HepG2 (cell line): ENCODE data around the gene GUCA1A. TPM values are rescaled to one million over a fixed set of nuclear protein-coding genes. Genes with fewer than 3 reads are reported as not detected.

Source experiments
- AGO1 ChIP-seq: fragments of 200-400 bp; formaldehyde crosslinking; IDR thresholded peaks from 2 replicates; pipeline ENCODE4 v1.6.1; 2017; ENCODE audit warnings: mild to moderate bottlenecking, low read depth, low read length, moderate library complexity; ENCODE audit not compliant: poor library complexity, severe bottlenecking
- ATF2 ChIP-seq: sonication (generic); formaldehyde crosslinking; IDR thresholded peaks from 2 replicates; pipeline ENCODE4 v1.4.0; 2020; ENCODE audit warnings: missing genetic modification reagents
- ATF4 ChIP-seq, 2 experiments: fragments of 450-650 bp in 1 of 2; sonication (generic) in 1 of 2; formaldehyde crosslinking; IDR thresholded peaks; 2 replicates each; pipeline versions ENCODE4 v1.5.0 to v1.8.0; 2020 to 2022; ENCODE audit warnings: mild to moderate bottlenecking in 1 of 2, missing genetic modification reagents in 1 of 2
- ATRX ChIP-seq: sonication (generic); formaldehyde crosslinking; IDR thresholded peaks from 2 replicates; pipeline ENCODE4 v1.4.0; 2020; ENCODE audit warnings: missing genetic modification reagents, borderline replicate concordance
- CAMTA2 ChIP-seq: sonication (generic); formaldehyde crosslinking; IDR thresholded peaks from 2 replicates; pipeline ENCODE4 v1.4.0; 2020; ENCODE audit warnings: mild to moderate bottlenecking, missing genetic modification reagents, borderline replicate concordance
- CHD2 ChIP-seq: IDR thresholded peaks from 2 replicates; pipeline ENCODE4 v1.6.1; 2011; ENCODE audit warnings: low read depth, low read length, improper control_type of control experiment
- CREB1 ChIP-seq, 2 experiments: fragments of 450-650 bp in 1 of 2; IDR thresholded peaks; 2 replicates each; pipeline ENCODE4 v1.6.1; 2016 to 2017; ENCODE audit warnings: control low read depth in 1 of 2, mild to moderate bottlenecking in 1 of 2, missing compliant biosample characterization in 1 of 2, missing genetic modification characterization in 1 of 2
- FOSL2 ChIP-seq: sonication (generic); formaldehyde crosslinking; IDR thresholded peaks from 2 replicates; pipeline ENCODE4 v1.4.0; 2020; ENCODE audit warnings: missing genetic modification reagents
- GATAD1 ChIP-seq: IDR thresholded peaks from 2 replicates; pipeline ENCODE4 v1.6.1; 2016; ENCODE audit warnings: missing genetic modification reagents, missing compliant biosample characterization
- HES4 ChIP-seq: sonication (generic); formaldehyde crosslinking; IDR thresholded peaks from 2 replicates; pipeline ENCODE4 v1.9.0; 2021; ENCODE audit warnings: mild to moderate bottlenecking, missing genetic modification reagents, borderline replicate concordance
- HNRNPL ChIP-seq: fragments of 200-400 bp; formaldehyde crosslinking; IDR thresholded peaks from 2 replicates; pipeline ENCODE4 v1.6.1; 2017; ENCODE audit warnings: mild to moderate bottlenecking, low read depth, low read length
- KAT8 ChIP-seq: IDR thresholded peaks from 2 replicates; pipeline ENCODE4 v1.6.1; 2016; ENCODE audit warnings: missing genetic modification reagents, missing compliant biosample characterization
- KDM2A ChIP-seq: sonication (generic); formaldehyde crosslinking; IDR thresholded peaks from 2 replicates; pipeline ENCODE4 v1.4.0; 2020; ENCODE audit warnings: low read depth, missing genetic modification reagents, borderline replicate concordance
- MIXL1 ChIP-seq: IDR thresholded peaks from 2 replicates; pipeline ENCODE4 v1.6.1; 2016
- NAIF1 ChIP-seq: sonication (generic); formaldehyde crosslinking; IDR thresholded peaks from 2 replicates; pipeline ENCODE4 v1.5.0; 2020; ENCODE audit warnings: mild to moderate bottlenecking, missing genetic modification reagents, borderline replicate concordance
- NR2C2 ChIP-seq: sonication (generic); formaldehyde crosslinking; IDR thresholded peaks from 2 replicates; pipeline ENCODE4 v1.4.0; 2020; ENCODE audit warnings: missing genetic modification reagents, mild to moderate bottlenecking, moderate library complexity, borderline replicate concordance
- NR2F6 ChIP-seq, 2 experiments: IDR thresholded peaks; 2 replicates each; pipeline ENCODE4 v1.6.1; 2016; ENCODE audit warnings: antibody characterized with exemption in 1 of 2, mild to moderate bottlenecking in 1 of 2
- PHF20 ChIP-seq: sonication (generic); formaldehyde crosslinking; IDR thresholded peaks from 2 replicates; pipeline ENCODE4 v1.5.0; 2020; ENCODE audit warnings: mild to moderate bottlenecking, missing genetic modification reagents
- RXRB ChIP-seq: IDR thresholded peaks from 2 replicates; pipeline ENCODE4 v1.6.1; 2016; ENCODE audit warnings: borderline replicate concordance, missing genetic modification reagents, missing compliant biosample characterization
- SATB2 ChIP-seq: sonication (generic); formaldehyde crosslinking; IDR thresholded peaks from 2 replicates; pipeline ENCODE4 v1.5.0; 2020; ENCODE audit warnings: missing genetic modification reagents
- TRIM24 ChIP-seq: sonication (generic); formaldehyde crosslinking; IDR thresholded peaks from 2 replicates; pipeline ENCODE4 v1.8.0; 2022; ENCODE audit warnings: mild to moderate bottlenecking, missing genetic modification reagents
- ZFP36 ChIP-seq: fragments of 150-350 bp; IDR thresholded peaks from 2 replicates; pipeline ENCODE4 v1.6.1; 2018; ENCODE audit warnings: borderline replicate concordance, low read length, low read depth; ENCODE audit not compliant: partially characterized antibody
- ZMYM3 ChIP-seq: sonication (generic); formaldehyde crosslinking; IDR thresholded peaks from 2 replicates; pipeline ENCODE4 v1.5.1; 2020; ENCODE audit warnings: mild to moderate bottlenecking, missing genetic modification reagents
- ZNF225 ChIP-seq: sonication (generic); formaldehyde crosslinking; IDR thresholded peaks from 2 replicates; pipeline ENCODE4 v1.4.0; 2020; ENCODE audit warnings: mild to moderate bottlenecking, missing genetic modification reagents
- ZNF281 ChIP-seq: sonication (generic); formaldehyde crosslinking; IDR thresholded peaks from 2 replicates; pipeline ENCODE4 v1.4.0; 2020; ENCODE audit warnings: missing genetic modification reagents, borderline replicate concordance
- ZNF430 ChIP-seq: sonication (generic); formaldehyde crosslinking; IDR thresholded peaks from 2 replicates; pipeline ENCODE4 v1.9.0; 2021; ENCODE audit warnings: mild to moderate bottlenecking, missing genetic modification reagents
- ZNF510 ChIP-seq: sonication (generic); formaldehyde crosslinking; IDR thresholded peaks from 2 replicates; pipeline ENCODE4 v1.4.0; 2020; ENCODE audit warnings: low read depth, mild to moderate bottlenecking, missing genetic modification reagents
- ZNF652 ChIP-seq: IDR thresholded peaks from 2 replicates; pipeline ENCODE4 v1.6.1; 2016; ENCODE audit warnings: low read depth, borderline replicate concordance
- ZNF737 ChIP-seq: sonication (generic); formaldehyde crosslinking; IDR thresholded peaks from 2 replicates; pipeline ENCODE4 v1.5.0; 2020; ENCODE audit warnings: missing genetic modification reagents, mild to moderate bottlenecking, borderline replicate concordance
- polyA plus RNA-seq, 8 experiments: library from polyadenylated mRNA; depleted of rRNA in 3 of 8; stranded (reverse) in 7 of 8; unstranded in 1 of 8; fragments of >200 nt; fragmentation: Illumina TruSeq in 4 of 8; extraction: Trizol in 4 of 8; gene quantifications; 2 replicates each; pipeline versions ENCODE4 v1.2.1 to v1.2.3, GENCODE V29; 2011 to 2016; ENCODE audit warnings: low read depth in 4 of 8, missing spikeins in 1 of 8, mixed read lengths in 1 of 8; ENCODE audit not compliant: insufficient read depth in 1 of 8
- total RNA-seq, 5 experiments: library from RNA; depleted of rRNA; stranded (reverse); fragments of >200 nt; fragmentation: Illumina TruSeq; extraction: Trizol; gene quantifications; 2 replicates each; pipeline ENCODE4 v1.2.3, GENCODE V29; 2016; ENCODE audit warnings: low read depth in 1 of 5

GUCA1A gene
- total and polyA plus RNA-seq, 2 of the 13 experiments (the other 11 are each of a cell fraction or from before 2014, with no cell fraction given): not detected

GRCh38 chr6:42133926-42134325, 39.2 kb upstream of the GUCA1A start (continued):
- no peak for TF ChIP-seq ZMYM3 (CRISPR knock-in tag)
- peak; percentile 29; the same call in 1 of the 2 replicates for TF ChIP-seq RXRB (CRISPR knock-in tag)
- TF ChIP-seq HNRNPL: no peak
- TF ChIP-seq ZNF225 (CRISPR knock-in tag): no peak
- TF ChIP-seq CREB1 (IDR thresholded peaks at IDR 0.05): no peak
- no peak for TF ChIP-seq CREB1 (CRISPR knock-in tag; IDR thresholded peaks at IDR 0.05)
- TF ChIP-seq KAT8: no peak
- no peak for TF ChIP-seq ATRX
- no peak for TF ChIP-seq CHD2
- no peak for TF ChIP-seq ZNF281 (CRISPR knock-in tag)
- no peak for TF ChIP-seq ZNF430 (CRISPR knock-in tag)
- no peak for TF ChIP-seq FOSL2 (CRISPR knock-in tag)
- TF ChIP-seq HES4 (CRISPR knock-in tag): no peak
- no peak for TF ChIP-seq PHF20 (CRISPR knock-in tag)
- TF ChIP-seq ZFP36: no peak
- TF ChIP-seq ATF4 (CRISPR knock-in tag; IDR thresholded peaks at IDR 0.05): no peak
- TF ChIP-seq ZNF510 (CRISPR knock-in tag): no peak
- TF ChIP-seq SATB2: no peak
- no peak for TF ChIP-seq ZNF652 (CRISPR knock-in tag)
- no peak for TF ChIP-seq CAMTA2 (CRISPR knock-in tag)
- peak; percentile 52; the same call in 1 of the 2 replicates for TF ChIP-seq NR2C2 (CRISPR knock-in tag)
- TF ChIP-seq AGO1: no peak
- TF ChIP-seq KDM2A (CRISPR knock-in tag): no peak
- no peak for TF ChIP-seq GATAD1 (CRISPR knock-in tag)
- TF ChIP-seq ATF2 (CRISPR knock-in tag): no peak
- TF ChIP-seq NAIF1: no peak
- TF ChIP-seq MIXL1: no peak
- TF ChIP-seq NR2F6 (IDR thresholded peaks at IDR 0.05): no peak
- peak; percentile 39 for TF ChIP-seq NR2F6 (CRISPR knock-in tag; IDR thresholded peaks at IDR 0.05)
- no peak for TF ChIP-seq TRIM24
- TF ChIP-seq ZNF737 (CRISPR knock-in tag): no peak
